Activated CD4-positive, alpha-beta T cell treated with anti-CD3 and anti-CD28 coated beads for 1 hour (primary cell): ENCODE measurements around the gene SLC12A3.
"Not testable (repeated sequence)": the region's sequence is repeated elsewhere in the genome, so short reads cannot be mapped to it uniquely, and the experiment has no call there.

Experiments
- DNase-seq: peaks from one replicate; pipeline ENCODE4 v3.0.0-alpha.2; 2020

SLC12A3 gene

GRCh38 chr16:56848955-56849689, 15.9 kb upstream of the SLC12A3 start:
- no peak for DNase-seq

DNA sequence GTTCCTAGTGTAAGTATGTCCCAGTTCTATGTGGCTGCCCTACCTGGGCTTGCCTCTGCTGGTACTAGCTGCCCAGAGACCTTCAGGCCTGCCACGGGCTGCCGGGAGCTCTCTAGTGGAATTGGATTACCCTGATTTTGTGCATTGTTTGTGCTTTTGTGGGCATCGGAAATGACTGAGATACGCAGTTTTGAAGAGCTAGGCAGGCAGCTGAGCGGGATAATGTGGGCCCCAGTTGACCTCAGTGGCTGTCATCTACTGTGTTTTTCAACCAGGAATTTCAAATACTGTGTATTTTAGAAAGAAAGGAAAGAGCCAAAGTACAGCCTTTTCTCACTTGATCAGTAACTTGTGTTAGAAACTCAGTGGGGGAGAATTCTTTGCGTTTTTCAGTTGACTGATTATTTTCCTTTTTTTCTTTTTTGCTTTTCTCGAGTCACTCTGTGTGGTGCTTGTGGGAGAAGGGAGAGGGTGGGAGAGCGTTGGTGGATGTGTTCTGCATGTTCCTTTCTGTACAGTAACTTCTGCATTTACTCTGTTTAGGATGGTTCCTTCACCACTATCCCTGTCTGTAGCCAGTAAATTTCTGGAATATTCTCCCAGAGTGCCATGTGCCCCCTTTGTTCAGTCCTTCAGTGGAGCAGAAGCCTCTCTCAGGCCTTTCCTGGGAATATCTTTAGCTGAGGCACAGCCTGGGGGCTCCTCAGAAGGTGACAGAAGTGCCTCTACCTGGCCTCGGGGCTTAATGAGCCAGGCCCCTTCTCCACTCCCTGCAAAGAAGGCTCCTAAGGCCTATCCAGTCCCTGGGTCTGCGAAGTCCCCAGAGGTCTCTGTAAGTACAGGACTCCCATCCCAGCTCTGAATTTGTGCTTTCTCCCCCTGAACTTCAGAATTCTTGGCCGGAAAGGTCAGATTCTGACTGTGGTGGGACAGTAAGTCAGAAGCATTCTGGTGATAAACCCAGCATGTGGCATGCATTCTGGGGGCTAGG, 15.0 kb upstream of the SLC12A3 start:
- DNase-seq: no peak

DNA sequence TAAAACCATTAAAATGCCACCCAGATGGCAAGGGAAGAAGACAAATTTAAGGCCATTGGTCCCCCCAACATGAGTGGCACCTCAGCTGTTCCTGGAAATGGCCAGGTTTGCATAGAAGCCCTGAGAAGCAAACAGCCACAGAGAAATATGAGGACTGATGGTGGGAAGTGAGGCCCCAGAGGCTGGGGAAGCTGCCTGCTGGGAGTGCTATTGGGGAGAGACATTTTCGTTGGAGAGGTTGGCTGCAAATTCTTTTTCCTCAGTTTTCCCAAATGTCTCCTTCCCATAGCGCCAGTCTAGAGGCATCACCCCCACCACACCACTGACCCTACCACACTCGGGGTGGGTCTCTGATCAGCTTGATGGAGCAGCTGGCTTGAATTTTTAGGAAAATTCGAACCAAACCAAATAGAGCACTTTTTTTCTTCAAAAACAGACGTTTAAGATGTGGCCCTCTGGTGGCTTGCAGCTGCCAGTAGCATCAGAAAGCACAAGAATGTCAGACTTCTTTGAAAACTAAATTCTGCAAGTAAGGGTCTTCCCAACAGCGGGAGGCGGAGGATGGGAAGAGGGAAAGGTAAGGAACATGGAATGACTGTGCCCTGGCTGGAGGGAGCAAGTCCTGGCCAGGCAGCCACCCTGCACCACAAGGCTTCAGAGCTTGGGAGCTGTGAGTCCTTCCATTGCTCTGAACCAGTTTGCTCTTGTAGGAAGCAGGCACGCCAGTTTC, 13.2 kb upstream of the SLC12A3 start:
- no peak for DNase-seq

GRCh38 chr16:56852401-56852730, 12.6 kb upstream of the SLC12A3 start:
- DNase-seq: no peak

GRCh38 chr16:56852968-56853367, 12.0 kb upstream of the SLC12A3 start:
- DNase-seq: no peak

DNA sequence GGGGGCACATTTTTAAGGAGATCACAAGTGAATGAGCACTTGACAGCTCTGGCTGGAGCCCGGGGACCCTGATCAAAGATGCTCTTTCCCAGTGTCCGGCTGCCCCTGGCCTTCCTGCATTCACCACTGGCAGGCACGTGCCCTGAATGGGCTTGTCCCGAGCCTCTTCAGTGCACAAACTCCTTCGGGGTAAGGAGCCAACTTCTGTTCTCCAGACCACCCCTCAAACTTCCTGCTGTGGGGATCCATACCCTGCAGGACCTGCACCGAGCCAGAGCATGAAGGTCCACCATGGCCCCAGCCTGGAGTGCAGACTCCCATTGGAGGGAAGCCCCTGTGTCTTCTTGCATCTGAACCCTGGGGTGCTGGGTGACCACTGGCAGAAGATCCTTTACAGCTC, 9.8 kb upstream of the SLC12A3 start:
- DNase-seq: no peak

GRCh38 chr16:56855946-56856345, 9.1 kb upstream of the SLC12A3 start:
- DNase-seq: no peak

- DNase-seq: no peak
Measured at GRCh38 chr16:56856876-56857447, 8.0 kb upstream of the SLC12A3 start.

DNA sequence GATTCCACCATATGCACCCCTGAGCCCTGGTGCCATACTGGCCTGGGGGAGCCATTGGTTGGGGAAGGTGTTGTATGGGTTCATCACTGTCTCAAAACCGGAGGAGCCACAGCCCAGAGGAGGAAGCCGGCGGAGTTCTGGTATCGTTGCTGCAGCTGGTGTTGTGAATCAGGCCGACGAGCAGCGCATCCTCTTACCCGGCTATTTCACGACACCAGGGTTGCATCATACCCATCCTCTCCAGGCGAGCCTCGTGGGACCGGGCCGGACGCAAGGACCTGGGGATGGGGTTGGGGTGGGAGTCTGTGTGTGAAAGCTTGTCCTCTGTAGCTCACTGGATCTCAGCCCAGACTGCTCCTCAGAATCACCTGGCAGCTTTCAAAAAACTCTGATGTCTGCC, 6.6 kb upstream of the SLC12A3 start:
- DNase-seq: no peak

- no peak for DNase-seq
Measured at GRCh38 chr16:56859636-56860035, 5.4 kb upstream of the SLC12A3 start.

GRCh38 chr16:56860226-56861020, 4.6 kb upstream of the SLC12A3 start:
- peak; percentile 12 for DNase-seq

DNA sequence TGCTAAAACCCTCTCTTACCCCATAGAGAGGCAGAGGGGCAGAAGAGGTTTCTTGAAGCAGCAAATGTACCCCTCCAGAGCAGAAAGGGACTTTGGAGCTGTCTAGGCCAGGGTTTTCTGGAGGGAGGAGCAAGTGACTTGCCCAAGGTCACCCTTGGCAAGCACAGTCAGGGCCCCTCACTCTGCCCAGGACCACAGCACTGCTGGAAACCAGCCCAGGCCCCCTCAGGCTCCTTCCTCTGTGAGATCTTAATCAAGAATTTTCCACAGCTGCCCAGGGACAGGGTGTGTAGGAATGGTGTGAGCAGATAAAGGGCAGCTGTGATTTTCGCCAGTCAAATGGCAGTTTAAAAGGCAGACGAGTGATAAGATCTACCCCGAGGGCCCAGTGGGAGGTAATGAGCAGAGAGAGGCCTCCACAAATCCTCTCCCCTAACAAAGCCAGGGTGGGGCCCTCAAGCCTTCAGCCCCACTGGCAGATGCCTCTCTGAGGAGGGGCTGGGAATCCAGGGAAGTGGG, 3.9 kb upstream of the SLC12A3 start:
- DNase-seq: no peak

DNA sequence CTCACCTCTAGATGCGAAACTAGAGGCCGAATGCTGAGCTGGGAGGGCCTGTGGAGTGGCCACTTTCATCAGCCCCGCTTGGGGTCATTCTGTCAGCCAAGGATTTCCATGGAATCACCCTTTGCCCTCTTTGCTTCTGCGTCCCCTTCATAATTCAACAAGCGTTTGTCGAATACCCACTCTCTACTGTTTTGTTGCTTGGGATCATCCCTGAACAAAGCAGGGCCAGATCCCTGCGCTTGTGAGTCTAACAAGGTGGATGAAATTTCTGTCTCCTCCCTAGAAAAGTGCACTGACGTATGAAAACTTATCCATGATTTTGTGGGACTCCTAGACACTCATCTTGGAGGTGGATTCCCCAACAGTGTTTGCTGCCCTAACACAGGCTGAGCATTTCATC, 3.3 kb upstream of the SLC12A3 start:
- no peak for DNase-seq

- DNase-seq: no peak
Measured at GRCh38 chr16:56862776-56863175, 2.2 kb upstream of the SLC12A3 start.

DNA sequence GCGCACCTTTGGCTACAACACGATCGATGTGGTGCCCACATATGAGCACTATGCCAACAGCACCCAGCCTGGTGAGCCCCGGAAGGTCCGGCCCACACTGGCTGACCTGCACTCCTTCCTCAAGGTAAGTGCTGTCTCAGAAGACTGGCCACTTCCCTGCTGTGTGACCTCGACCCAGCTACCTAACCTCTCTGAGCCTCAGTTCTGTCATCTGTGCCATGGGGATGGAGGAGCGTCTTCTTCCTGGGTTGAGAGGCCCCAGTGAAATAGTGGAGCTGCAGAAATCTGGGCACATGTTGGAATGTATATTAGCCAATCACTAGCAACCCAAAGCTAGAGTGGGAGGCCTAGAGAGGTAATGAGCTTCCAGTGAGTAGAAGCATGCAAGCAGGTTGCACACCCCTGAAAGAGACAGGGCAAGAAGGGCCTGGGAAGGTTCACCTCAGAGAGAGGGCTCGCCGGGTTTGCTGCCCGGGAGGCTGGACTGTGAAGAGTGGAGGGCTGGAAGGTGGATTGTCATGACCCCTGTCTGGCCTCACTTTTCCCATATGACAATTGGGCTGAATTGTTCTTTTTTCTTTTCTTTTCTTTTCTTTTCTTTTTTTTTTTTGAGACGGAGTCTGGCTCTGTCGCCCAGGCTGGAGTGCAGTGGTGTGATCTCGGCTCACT, 521 bp downstream of the SLC12A3 start:
- DNase-seq: no peak

DNA sequence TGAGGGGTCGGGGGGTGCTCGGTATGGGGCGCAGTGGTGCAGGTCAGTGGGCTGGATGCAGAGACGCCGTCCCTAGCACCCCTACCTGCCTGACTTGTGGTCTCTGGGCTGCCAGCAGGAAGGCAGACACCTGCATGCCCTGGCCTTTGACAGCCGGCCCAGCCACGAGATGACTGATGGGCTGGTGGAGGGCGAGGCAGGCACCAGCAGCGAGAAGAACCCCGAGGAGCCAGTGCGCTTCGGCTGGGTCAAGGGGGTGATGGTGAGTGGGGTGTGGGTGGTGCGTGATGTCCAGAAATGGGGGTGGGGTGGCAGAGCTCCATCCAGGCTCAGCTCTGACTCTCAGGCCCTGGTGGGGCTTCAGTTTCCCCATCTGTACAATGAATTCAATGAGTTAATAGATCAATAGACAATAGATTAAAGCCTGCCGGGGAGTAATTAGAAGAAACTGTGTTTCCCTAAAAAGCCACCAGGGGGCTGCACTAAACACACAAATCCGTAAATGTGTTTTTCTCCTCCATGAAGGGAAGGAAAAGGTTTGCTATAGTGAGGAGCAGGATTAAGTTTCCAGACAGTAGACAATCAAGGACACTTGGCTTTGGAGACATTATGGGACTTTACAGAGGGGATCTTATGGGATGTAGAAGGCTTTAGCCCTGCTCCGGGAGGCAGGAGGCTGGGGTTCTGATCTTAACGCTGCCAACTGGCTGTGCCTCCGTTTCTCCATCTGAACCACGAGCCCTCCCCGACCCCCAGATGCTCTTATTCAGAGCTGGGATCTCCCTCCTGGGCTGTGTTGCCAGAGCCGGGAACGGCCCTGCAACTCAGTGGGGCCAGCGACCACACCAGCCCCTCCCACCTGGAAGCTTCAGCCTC, 2.2 kb downstream of the SLC12A3 start:
- no peak for DNase-seq

DNA sequence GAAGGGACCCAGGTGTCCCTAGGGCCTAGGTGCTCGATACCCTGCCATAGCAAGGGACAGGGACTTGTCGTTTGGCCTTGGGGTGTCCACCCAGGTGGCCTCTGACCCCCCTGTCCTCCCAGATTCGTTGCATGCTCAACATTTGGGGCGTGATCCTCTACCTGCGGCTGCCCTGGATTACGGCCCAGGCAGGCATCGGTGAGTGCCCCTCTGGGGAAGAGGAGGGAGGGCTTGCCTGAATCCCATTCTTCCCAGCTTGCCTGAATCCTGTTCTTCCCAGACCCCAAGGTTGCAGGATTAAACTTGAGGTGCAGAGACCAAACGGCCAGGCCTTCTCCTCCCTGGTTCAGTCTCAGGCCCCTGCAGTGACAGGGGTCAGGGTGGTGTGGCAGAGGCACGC, 3.2 kb downstream of the SLC12A3 start:
- no peak for DNase-seq

DNA sequence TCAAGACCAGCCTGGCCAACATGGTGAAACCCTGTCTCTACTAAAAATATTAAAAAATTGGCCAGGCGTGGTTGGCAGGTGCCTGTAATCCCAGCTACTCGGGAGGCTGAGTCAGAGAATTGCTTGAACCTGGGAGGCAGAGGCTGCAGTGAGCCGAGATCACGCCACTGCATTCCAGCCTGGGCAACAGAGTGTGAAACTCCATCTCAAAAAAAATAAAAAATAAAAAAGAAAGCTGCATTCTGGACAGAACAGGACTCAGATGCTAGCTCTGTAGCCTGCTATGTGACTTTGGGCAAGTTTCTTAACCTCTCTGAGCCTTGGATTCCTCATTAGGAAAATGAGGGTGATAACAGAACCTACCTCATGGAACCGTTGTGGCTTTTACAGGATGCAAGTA, 3.8 kb downstream of the SLC12A3 start:
- DNase-seq: not testable (repeated sequence)

- DNase-seq: no peak
Measured at GRCh38 chr16:56869513-56870275, 4.7 kb downstream of the SLC12A3 start.
